Endothelial cell (in vitro differentiated cells): ENCODE measurements around the gene DUSP2. TPM values are rescaled to one million over a fixed set of nuclear protein-coding genes. Genes with fewer than 3 reads are reported as not detected.

Source experiments
- total RNA-seq: library from RNA; stranded (reverse); fragmentation: NEBNext Ultra II Directional; extraction: Animal tissue kit (Norgen Biotek cat#: 25700); gene quantifications from one replicate; pipeline ENCODE4 v1.2.1, GENCODE V29; 2021; ENCODE audit not compliant: unreplicated experiment

Gene DUSP2
- total RNA-seq, 1 donor from 2014 or later: not detected

Other genes with a start within 250 kb of the DUSP2 start
- gene ANKRD36C, start 153.6 kb downstream of the DUSP2 start, total RNA-seq: 37.6 TPM
- gene GPAT2, start 110.5 kb downstream of the DUSP2 start, total RNA-seq: 0.15 TPM
- 0.46 TPM for gene ADRA2B, start 28.9 kb downstream of the DUSP2 start, total RNA-seq
- not detected for gene ASTL, start 6.9 kb downstream of the DUSP2 start, total RNA-seq
- 83.4 TPM for gene STARD7, start 63.4 kb upstream of the DUSP2 start, total RNA-seq
- gene TMEM127, start 120.6 kb upstream of the DUSP2 start, total RNA-seq: 39.0 TPM
- 63.7 TPM for gene CIAO1, start 120.8 kb upstream of the DUSP2 start, total RNA-seq
- gene SNRNP200, start 160.1 kb upstream of the DUSP2 start, total RNA-seq: 168 TPM
- 1.8 TPM for gene ITPRIPL1, start 179.9 kb upstream of the DUSP2 start, total RNA-seq
- gene NCAPH, start 190.3 kb upstream of the DUSP2 start, total RNA-seq: 9.7 TPM